ENCODE results near the gene NAA80.
"Not testable (repeated sequence)": the region's sequence is repeated elsewhere in the genome, so short reads cannot be mapped to it uniquely, and the experiment has no call there.

NAA80 gene

GRCh38 chr3:50288387-50289007 lies 10.7 kb downstream of the NAA80 start:
- DNase-seq: no peak

GRCh38 chr3:50287262-50287661 lies 11.9 kb downstream of the NAA80 start:
- no peak for DNase-seq

DNA sequence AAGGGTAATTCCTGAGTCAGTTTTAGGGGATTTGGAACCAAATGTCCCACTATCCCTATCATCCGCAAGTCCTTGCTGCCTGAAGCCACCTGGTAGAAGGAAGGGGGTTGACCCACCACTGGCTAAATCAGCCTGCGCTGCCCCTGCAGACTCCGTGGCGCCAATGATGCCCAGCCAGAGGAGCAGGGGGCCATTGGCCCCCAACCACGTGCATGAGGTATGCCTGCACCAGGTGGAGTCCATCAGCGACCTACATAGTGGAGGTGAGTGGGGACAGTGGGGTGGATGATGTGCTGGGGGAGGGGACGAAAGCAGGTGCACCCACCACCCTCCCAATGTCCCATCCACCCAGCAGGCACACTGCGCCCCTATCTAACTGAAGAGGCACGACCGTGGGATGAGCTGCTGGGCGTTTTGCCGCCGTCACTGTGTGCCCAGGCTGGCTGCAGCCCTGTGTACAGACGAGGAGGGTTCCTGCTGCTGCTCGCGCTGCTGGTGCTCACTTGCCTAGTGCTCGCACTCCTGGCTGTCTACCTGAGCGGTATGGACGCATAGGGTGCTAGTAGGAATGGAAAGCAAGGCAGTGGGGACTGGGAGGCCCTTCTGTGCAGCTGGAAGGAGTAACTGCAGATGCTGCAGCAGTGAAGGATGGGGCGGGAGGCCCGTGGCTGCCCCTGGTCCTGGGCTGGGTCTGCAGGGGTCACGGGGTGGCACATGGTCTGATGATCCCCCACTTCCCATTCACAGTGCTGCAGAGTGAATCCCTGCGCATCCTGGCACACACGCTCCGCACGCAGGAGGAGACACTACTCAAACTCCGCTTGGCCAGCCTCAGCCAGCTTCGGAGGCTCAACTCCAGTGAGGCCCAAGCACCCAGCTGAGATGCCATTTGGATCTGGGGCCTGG lies 12.6 kb downstream of the NAA80 start:
- no peak for DNase-seq

DNA sequence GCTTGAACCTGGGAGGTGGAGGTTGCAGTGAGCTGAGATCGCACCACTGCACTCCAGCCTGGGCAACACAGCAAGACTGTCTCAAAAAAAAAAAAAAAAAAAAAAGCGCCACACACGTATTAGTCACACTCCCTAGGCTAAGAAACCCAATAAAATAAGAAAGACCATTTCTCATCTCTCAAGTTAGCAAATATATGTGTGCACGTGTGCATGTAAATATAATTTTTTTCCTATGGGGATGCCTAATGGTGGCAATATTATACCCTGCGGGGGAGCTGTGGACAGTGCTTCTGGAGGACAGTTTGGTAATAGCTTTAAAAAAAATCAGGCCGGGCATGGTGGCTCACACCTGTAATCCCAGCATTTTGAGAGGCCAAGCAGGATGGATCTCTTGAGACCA lies 15.1 kb downstream of the NAA80 start:
- DNase-seq: not testable (repeated sequence)

DNA sequence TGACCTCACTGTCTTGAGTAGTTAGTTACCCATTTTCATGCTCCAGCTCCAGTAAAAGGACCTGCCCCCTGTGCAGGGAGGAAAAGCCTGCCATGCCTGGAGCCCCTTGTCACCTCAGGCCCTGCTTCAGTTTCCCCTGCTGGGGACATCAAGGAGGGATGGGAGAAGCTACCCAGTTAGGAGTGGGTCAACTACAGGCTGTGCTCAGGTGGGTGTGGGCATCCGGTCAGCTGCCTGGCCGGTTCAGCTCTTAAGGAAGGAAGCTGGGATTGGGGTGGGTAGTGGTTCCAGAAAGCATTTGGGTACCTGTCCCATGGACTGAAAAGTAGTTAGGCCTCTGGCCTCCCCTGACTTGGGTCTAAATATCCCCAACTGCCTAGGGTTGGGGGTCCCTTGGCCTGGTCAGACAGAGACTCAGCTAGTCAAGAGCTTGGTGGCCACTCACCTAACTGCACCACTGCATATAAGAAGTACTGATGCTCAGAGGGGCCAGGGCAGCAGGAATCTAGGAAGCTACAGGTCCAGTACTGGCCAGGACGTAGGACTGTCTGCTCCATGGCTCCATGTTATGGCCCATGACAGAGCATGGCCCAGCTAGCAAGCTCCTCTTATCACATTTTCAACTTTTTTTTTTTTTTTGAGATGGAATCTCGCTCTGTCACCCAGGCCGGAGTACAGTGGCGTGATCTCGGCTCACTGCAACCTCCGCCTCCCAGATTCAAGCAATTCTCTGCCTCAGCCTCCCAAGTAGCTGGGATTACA lies 19.8 kb downstream of the NAA80 start:
- no peak for DNase-seq

DNA sequence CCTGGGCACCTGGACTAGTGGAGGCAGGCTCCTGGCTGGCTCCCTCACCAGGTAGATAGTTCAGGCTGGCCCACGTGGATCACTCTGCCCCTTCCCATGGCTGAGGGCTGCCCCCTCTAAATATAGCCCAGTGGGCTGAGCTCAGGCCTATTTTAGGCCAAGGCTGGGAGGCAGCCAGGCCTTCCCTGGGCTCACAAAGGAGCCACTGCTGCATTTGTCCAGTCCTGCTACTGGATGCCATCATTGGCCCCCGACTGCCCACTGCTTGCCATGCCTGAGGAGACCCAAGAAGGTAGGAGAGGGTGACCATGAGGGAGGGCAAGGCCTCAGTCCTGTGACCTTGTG lies 20.4 kb downstream of the NAA80 start, which contains the start of gene LSMEM2:
LSMEM2 (plus strand) TSS at position 208 of the 345 bp plus-strand sequence; CDS start at position 235, 27 bp downstream.
- no peak for DNase-seq

- DNase-seq: no peak
Measured at GRCh38 chr3:50278123-50278879, 20.9 kb downstream of the NAA80 start.

GRCh38 chr3:50276762-50277101 lies 22.5 kb downstream of the NAA80 start:
- DNase-seq: no peak

DNA sequence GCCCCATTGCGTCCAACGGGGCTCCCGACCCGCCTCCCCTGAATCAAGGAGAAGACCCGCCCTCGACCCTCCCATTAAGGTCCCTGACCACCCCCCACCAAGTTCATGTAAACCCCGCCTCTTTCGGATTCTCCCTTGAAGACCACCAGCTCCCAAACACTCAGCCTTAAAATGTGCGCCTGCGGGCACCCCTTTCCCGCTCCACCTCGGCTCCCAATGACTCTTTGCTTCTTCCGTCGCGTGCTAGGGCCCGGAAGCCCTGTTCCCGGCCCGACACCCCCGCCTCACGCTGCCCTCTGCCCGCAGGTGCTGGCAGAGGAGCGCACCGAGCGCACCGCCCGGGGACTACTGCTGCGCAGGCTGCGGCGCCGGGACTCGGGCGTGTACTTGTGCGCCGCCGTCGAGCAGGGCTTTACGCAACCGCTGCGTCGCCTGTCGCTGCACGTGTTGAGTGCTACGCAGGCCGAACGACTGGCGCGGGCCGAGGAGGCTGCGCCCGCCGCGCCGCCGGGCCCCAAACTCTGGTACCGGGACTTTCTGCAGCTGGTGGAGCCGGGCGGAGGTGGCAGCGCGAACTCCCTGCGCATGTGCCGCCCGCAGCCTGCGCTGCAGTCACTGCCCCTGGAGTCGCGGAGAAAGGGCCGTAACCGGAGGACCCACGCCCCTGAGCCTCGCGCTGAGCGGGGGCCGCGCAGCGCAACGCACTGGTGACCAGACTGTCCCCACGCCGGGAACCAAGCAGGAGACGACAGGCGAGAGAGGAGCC lies 23.0 kb downstream of the NAA80 start:
- DNase-seq: no peak

GRCh38 chr3:50275141-50275995 lies 23.8 kb downstream of the NAA80 start:
- no peak for DNase-seq

DNA sequence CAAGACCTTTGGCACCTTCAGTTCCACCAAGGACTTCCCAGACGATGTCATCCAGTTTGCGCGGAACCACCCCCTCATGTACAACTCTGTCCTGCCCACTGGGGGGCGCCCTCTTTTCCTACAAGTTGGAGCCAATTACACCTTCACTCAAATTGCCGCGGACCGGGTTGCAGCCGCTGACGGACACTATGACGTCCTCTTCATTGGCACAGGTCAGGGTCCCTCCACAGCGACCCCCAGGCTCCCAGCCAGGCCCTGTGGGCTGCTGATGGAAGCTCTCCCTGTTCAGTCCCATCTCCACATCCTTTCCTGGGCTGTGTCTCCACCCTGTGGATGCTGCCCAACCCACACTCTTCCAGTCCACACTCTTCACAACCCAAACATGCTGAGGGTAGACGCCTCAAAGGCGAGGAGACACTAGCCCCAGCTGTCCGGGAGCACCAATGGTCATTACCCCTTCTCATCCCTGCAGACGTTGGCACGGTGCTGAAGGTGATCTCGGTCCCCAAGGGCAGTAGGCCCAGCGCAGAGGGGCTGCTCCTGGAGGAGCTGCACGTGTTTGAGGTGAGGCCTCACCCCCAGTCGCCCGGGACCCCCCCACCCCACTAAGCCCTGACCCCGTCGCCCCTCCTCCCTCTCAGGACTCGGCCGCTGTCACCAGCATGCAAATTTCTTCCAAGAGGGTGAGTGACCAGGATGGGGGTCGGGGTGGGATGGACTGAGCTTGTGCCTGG lies 24.7 kb downstream of the NAA80 start:
- DNase-seq: peak; percentile 74

GRCh38 chr3:50273689-50274065 lies 25.5 kb downstream of the NAA80 start:
- DNase-seq: no peak

GRCh38 chr3:50272911-50273688 lies 26.1 kb downstream of the NAA80 start:
- DNase-seq: peak; percentile 86

DNA sequence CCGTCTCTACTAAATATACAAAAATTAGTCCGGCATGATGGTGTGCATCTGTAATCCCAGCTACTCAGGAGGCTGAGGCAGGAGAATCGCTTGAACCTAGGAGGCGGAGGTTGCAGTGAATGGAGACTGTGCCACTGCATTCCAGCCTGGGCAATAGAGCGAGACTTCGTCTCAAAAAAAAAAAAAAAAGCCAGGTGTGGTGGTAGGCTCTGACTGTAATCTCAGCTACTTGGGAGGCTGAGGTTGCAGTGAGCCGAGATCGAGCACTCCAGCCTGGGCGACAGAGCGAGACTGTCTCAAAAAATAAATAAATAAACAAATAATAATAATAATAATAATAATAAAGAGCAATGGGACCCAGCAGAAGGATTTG lies 26.7 kb downstream of the NAA80 start:
- not testable (repeated sequence) for DNase-seq

DNA sequence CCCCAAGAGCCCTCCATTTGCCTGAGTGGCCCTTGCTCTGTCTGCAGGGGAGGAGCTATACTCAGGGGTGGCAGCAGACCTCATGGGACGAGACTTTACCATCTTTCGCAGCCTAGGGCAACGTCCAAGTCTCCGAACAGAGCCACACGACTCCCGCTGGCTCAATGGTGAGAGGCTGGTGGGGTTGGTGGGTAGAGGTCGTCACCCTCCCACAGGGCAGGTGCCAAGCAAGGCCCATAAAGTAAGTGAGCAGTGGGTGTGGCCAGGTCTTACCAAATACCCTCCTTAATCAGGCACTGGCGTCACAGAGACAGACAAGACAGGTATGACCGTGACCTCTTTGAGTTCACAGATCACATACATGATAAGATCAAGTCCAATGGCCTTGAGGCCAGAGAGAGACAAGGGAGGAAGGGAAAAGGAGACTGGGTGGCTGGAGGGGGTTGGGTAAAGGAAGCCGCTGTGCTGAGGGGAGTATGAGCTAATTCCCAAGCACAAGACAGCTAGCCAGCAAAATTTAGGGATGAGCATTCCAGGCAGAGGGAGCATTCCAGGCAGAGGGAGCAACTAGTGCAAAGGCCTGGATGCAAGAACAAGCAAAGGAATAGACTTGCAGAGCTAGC lies 27.8 kb downstream of the NAA80 start:
- no peak for DNase-seq

DNA sequence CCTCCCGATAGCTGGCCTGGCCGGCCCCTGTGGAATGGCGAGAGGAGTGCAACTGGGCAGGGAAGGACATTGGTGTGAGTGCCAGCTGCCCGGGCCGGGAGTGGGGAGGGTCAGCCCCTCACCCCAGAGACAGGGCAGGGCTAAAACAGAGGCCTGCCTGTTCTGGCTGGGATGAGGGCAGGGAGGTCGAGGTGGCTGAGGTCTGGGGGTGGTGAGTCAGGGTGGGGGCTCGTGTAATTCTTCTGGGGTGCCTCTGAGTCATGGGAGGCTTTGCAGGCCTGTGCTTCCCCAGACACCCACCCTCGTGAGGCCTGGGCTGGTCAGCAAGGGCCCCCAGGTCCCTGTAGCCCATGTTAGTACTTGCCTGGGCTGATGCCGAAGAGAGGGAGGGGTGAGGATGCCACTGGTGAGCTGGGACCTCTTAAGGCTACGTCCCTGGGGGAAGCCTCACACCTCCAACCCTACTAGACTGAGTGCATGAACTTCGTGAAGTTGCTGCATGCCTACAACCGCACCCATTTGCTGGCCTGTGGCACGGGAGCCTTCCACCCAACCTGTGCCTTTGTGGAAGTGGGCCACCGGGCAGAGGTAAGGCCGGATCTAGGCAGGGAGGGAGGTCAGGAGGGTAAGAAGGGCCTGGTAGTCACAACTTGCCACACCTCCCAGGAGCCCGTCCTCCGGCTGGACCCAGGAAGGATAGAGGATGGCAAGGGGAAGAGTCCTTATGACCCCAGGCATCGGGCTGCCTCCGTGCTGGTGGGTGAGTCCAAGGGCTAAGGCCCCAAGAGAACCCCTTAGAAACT lies 28.6 kb downstream of the NAA80 start:
- DNase-seq: no peak

- no peak for DNase-seq
Measured at GRCh38 chr3:50269977-50270413, 29.2 kb downstream of the NAA80 start.

DNA sequence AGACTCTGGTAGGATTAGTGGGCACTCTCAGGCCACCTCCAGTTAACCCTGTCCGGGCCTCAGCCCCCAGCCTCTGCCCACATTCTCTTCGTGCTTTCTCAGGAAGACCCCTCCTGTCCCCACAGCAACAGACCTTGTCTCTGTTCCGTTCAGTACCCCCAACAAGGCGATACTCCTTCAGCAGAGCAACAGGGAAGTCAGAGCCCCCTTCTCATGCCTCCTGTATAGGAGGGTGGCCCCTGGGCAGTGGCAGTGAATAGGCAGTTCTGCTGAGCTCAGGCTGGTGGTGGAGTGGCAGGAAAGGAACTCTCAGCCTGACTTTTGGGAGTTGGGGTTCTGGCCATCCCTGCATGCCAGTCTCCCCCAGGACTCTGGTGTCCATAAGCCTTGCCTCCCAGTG lies 29.7 kb downstream of the NAA80 start:
- DNase-seq: no peak
